Spleen (tissue), 11 donors: Measurements from ENCODE around the gene FXYD5. TPM values are rescaled to one million over a fixed set of nuclear protein-coding genes. Genes with fewer than 3 reads are reported as not detected.

Experiments
- DNase-seq: peaks from one replicate; pipeline ENCODE4 v3.0.0-alpha.2; 2020
- H3K27ac ChIP-seq, 8 donors: fragments of 200-600 bp; sonication (generic) in 7 of 8; 1 replicate in 4 of 8; 2 replicates in 4 of 8; pipeline versions ENCODE4 v1.5.0 to v1.8.0; 2016 to 2021; ENCODE audit warnings: inconsistent platforms in 4 of 8, mild to moderate bottlenecking in 4 of 8, moderate library complexity in 1 of 8
- H3K27me3 ChIP-seq, 7 donors: fragments of 200-600 bp; sonication (generic) in 6 of 7; replicated peaks in 1 of 7; 1 replicate in 4 of 7; 2 replicates in 3 of 7; pipeline versions ENCODE4 v1.5.0 to v1.8.0; 2016 to 2021; ENCODE audit warnings: inconsistent platforms in 3 of 7, mild to moderate bottlenecking in 1 of 7
- H3K36me3 ChIP-seq, 6 donors: fragments of 200-600 bp; sonication (generic) in 5 of 6; 1 replicate in 4 of 6; 2 replicates in 2 of 6; pipeline versions ENCODE4 v1.5.0 to v1.8.0; 2016 to 2021; ENCODE audit warnings: inconsistent platforms in 2 of 6
- H3K4me1 ChIP-seq, 6 donors: fragments of 200-600 bp; sonication (generic) in 5 of 6; 1 replicate in 3 of 6; 2 replicates in 3 of 6; pipeline versions ENCODE4 v1.5.0 to v1.8.0; 2016 to 2021; ENCODE audit warnings: inconsistent platforms in 3 of 6
- H3K4me3 ChIP-seq, 8 donors: fragments of 200-600 bp; sonication (generic) in 7 of 8; 1 replicate in 4 of 8; 2 replicates in 4 of 8; pipeline versions ENCODE4 v1.5.0 to v1.8.0; 2016 to 2021; ENCODE audit warnings: inconsistent platforms in 4 of 8, mild to moderate bottlenecking in 4 of 8, moderate library complexity in 2 of 8
- H3K9me3 ChIP-seq, 8 donors: fragments of 200-600 bp; sonication (generic) in 7 of 8; 1 replicate in 4 of 8; 2 replicates in 4 of 8; pipeline versions ENCODE4 v1.5.0 to v1.8.0; 2016 to 2021; ENCODE audit warnings: inconsistent platforms in 4 of 8
- CTCF ChIP-seq, 11 experiments: fragments of 200-600 bp in 7 of 11; fragments of 450-650 bp in 4 of 11; sonication (generic) in 4 of 11; IDR thresholded peaks in 8 of 11; conservative IDR thresholded peaks in 3 of 11; 1 replicate in 7 of 11; 2 replicates in 4 of 11; pipeline versions ENCODE4 v1.4.0 to v1.8.0; 2016 to 2021; ENCODE audit warnings: antibody characterized with exemption in 11 of 11, inconsistent platforms in 4 of 11, mild to moderate bottlenecking in 1 of 11
- POLR2A ChIP-seq, 3 donors: fragments of 450-650 bp; IDR thresholded peaks; one replicate each; pipeline ENCODE4 v1.5.1; 2017; ENCODE audit warnings: antibody characterized with exemption in 3 of 3, mild to moderate bottlenecking in 1 of 3
- POLR2AphosphoS5 ChIP-seq, 3 donors: sonication (generic); formaldehyde crosslinking; IDR thresholded peaks; one replicate each; pipeline ENCODE4 v1.5.1; 2017; ENCODE audit warnings: antibody characterized with exemption in 3 of 3
- WGBS, 5 donors: extraction: QIAGEN DNeasy Blood & Tissue Kit in 3 of 5; methylation state at CpG; one replicate each; pipeline versions ENCODE4 v1.1.5 to v1.1.7; 2013 to 2018; 5-methylcytosine and 5-hydroxymethylcytosine counted together
- intact Hi-C: fragments of 100-400 bp; cut with DNase I; formaldehyde crosslinking; loops from one replicate; pipeline ENCODE4 v1.15.0; 2023; ENCODE audit warnings: low total_unique reads
- polyA plus RNA-seq, 3 donors: library from polyadenylated mRNA; stranded (reverse); fragments of 200-250 nt; gene quantifications; one replicate each; pipeline ENCODE4 v1.2.1, GENCODE V29; 2013
- total RNA-seq, 7 donors: library from RNA; depleted of rRNA in 3 of 7; stranded (reverse); fragments of >200 nt in 3 of 7; fragmentation: NEBNext Ultra II Directional in 4 of 7; extraction: Animal tissue kit (Norgen Biotek cat#: 25700) in 4 of 7; gene quantifications; one replicate each; pipeline versions ENCODE4 v1.1.0 to v1.2.1, GENCODE V29; 2016 to 2021
- donor health status: healthy with polysubstance abuse.
- donor health status: DM: no; HTN: no; CAD: no; lungs with moderate emphysema.
- donor health status: DM: no; HTN: no; CAD: no.
- donor health status: Bipolar disorder and iron deficiency.
- donor health status: healthy.
- donor health status: DM: no; HTN: no; CAD: no.
- donor health status: DM: yes; HTN: yes; CAD: no.

Gene FXYD5
- total and polyA plus RNA-seq, 10 donors, result 132 to 235 (median 175) TPM

- no peaks in the 10 kb centered on the region for H3K27me3 ChIP-seq
Measured at GRCh38 chr19:35161434-35161743, 6.9 kb downstream of the FXYD5 start.

DNA sequence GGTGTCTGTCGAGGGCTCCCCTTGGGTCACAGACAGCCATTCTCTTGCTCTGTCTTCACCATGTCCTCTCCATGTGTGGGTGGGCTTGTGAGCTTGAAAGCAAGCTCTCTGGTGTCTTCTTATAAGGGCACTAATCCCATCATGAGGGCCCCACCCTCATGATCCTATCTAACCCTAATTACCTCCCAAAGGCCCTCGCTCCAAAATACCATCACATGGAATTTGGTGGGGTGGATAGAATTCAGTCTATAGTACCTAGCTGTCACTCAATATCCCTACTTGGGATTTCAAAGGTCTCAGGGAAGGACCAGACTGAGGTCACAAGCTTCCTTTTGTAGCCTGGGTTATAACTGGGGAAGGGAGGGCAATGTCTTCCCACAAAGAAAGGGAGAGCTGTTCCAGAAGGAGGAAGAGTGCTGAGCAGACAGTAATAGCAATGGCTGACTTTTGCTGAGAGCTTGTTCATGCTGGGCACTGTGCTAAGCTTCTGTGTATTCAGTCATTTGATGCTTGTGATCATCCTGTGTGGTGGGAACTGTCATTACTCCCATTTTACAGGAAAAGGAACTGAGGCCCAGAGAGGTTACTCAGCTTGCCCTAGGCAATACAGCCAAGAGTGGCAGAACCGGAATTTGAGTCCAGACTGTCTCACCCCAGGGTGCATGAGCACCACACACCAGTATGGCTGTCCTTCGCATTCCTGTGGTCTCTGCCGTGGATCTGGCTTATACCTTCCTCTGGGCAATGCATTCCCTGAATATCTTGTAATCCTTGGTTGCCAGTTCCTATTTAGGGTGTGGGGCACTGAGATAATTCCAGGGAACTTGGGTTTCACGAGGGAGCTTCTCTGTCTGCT, 8.2 kb downstream of the FXYD5 start:
- 87 to 98% (median 96%) methylated on average over 5 to 6 of the region's 6 CpGs for WGBS, 5 donors
- peaks cover 26 to 100% (median 91%) of the 10 kb centered on the region in 6 donors for H3K36me3 ChIP-seq

More at GRCh38 chr19:35161434-35161743, 6.9 kb downstream of the FXYD5 start:
- Histone ChIP-seq H3K9me3 (peaks cover 0 to 35% (median 21%) of the 10 kb centered on the region in 8 donors), H3K36me3 (peaks cover 25 to 100% (median 91%) of the 10 kb centered on the region in 6 donors), H3K4me1 (peaks cover 0 to 18% (median 5%) of the 10 kb centered on the region in 6 donors), H3K4me3 (no peak overlapping the region), H3K27ac (peak overlapping the region in 1 of 8 donors; percentile 4)
- intact Hi-C loops, result no loop called here
- WGBS, 5 donors, result 93 to 98% (median 95%) methylated on average over 2 of the region's 2 CpGs
- no peak for DNase-seq
- TF ChIP-seq CTCF (IDR thresholded peaks at IDR 0.05 in 8 of 11, conservative IDR thresholded peaks at IDR 0.05 in 3 of 11), result no peak
- no peak for TF ChIP-seq POLR2AphosphoS5 (IDR thresholded peaks at IDR 0.05)
- TF ChIP-seq POLR2A (IDR thresholded peaks at IDR 0.05), result no peak

GRCh38 chr19:35164418-35164817, 9.9 kb downstream of the FXYD5 start:
- H3K9me3 ChIP-seq, result peaks cover 0 to 40% (median 24%) of the 10 kb centered on the region in 8 donors
- intact Hi-C loops, result no loop called here

More for the DNA sequence above, 8.2 kb downstream of the FXYD5 start:
- no peaks in the 10 kb centered on the region for H3K27me3 ChIP-seq
- no peak overlapping the region for H3K27ac ChIP-seq
- no peak for DNase-seq
- no peak overlapping the region for H3K4me3 ChIP-seq
- H3K4me1 ChIP-seq, result peaks cover 0 to 18% (median 12%) of the 10 kb centered on the region in 6 donors
- no peak for TF ChIP-seq CTCF (IDR thresholded peaks at IDR 0.05 in 8 of 11, conservative IDR thresholded peaks at IDR 0.05 in 3 of 11)
- intact Hi-C loops, result no loop called here
- peaks cover 0 to 40% (median 24%) of the 10 kb centered on the region in 8 donors for H3K9me3 ChIP-seq

More at GRCh38 chr19:35164418-35164817, 9.9 kb downstream of the FXYD5 start:
- no peaks in the 10 kb centered on the region for H3K27me3 ChIP-seq
- no peak for TF ChIP-seq CTCF (IDR thresholded peaks at IDR 0.05 in 8 of 11, conservative IDR thresholded peaks at IDR 0.05 in 3 of 11)
- no peak for TF ChIP-seq POLR2A (IDR thresholded peaks at IDR 0.05)
- TF ChIP-seq POLR2AphosphoS5 (IDR thresholded peaks at IDR 0.05), result no peak
- no peak overlapping the region for H3K4me3 ChIP-seq
- WGBS, 5 donors, result 52 to 100% (median 92%) methylated on average over 2 of the region's 2 CpGs
- peaks cover 21 to 100% (median 85%) of the 10 kb centered on the region in 6 donors for H3K36me3 ChIP-seq
- H3K27ac ChIP-seq, result no peak overlapping the region
- peaks cover 0 to 20% (median 15%) of the 10 kb centered on the region in 6 donors for H3K4me1 ChIP-seq
- no peak for DNase-seq
